B cell (primary cell): ENCODE measurements around the gene CKMT1A. TPM values are rescaled to one million over a fixed set of nuclear protein-coding genes. Genes with fewer than 3 reads are reported as not detected.
"Not testable (repeated sequence)": the region's sequence is repeated elsewhere in the genome, so short reads cannot be mapped to it uniquely, and the experiment has no call there.

ENCODE experiments used
- ATAC-seq: fragments of 200-7000 bp; cut with Tn5 transposase; one replicate; pipeline ENCODE4 v1.10.0; 2021; ENCODE audit warnings: low read depth, mild to moderate bottlenecking, moderate number of reproducible peaks, moderate library complexity
- CTCF ChIA-PET: fragments of 350-600 bp; sonication (Branson Sonifier 250); formaldehyde crosslinking; loops from one replicate; lab custom pipeline; 2021; ENCODE audit warnings: antibody characterized with exemption, inconsistent platforms; lab: Charles Lee
- POLR2A ChIA-PET: fragments of 350-600 bp; sonication (Branson Sonifier 250); formaldehyde crosslinking; loops from one replicate; lab custom pipeline; 2021; ENCODE audit warnings: antibody characterized with exemption; lab: Charles Lee
- DNase-seq: peaks from one replicate; pipeline ENCODE4 v3.0.0; 2013
- H2AFZ ChIP-seq: 2 replicates; pipeline ENCODE4 v1.6.1; 2012; ENCODE audit warnings: mild to moderate bottlenecking, low read depth, low read length; ENCODE audit not compliant: insufficient read depth, poor library complexity, severe bottlenecking
- H3K27ac ChIP-seq, 2 donors: 1 replicate in 1 of 2; 2 replicates in 1 of 2; pipeline ENCODE4 v1.5.1; 2012 to 2013; ENCODE audit warnings: low read length in 2 of 2, mild to moderate bottlenecking in 2 of 2, moderate library complexity in 1 of 2
- H3K27me3 ChIP-seq, 4 experiments: fragments of 200-600 bp in 1 of 4; sonication (generic) in 1 of 4; replicated peaks in 1 of 4; 1 replicate in 2 of 4; 2 replicates in 2 of 4; pipeline versions ENCODE4 v1.6.1 to v1.7.0; 2013 to 2016; ENCODE audit warnings: low read length in 3 of 4, mild to moderate bottlenecking in 2 of 4, mixed read lengths in 1 of 4, moderate library complexity in 1 of 4; ENCODE audit not compliant: insufficient read depth in 4 of 4, control insufficient read depth in 3 of 4; ENCODE audit errors: control extremely low read depth in 1 of 4
- H3K36me3 ChIP-seq, 2 experiments: replicated peaks in 1 of 2; 1 replicate in 1 of 2; 2 replicates in 1 of 2; pipeline versions ENCODE4 v1.6.1 to v1.7.1; 2013; ENCODE audit warnings: low read length in 1 of 2; ENCODE audit not compliant: insufficient read depth in 2 of 2, control insufficient read depth in 1 of 2; ENCODE audit errors: control extremely low read depth in 1 of 2, extremely low read depth in 1 of 2
- H3K4me1 ChIP-seq, 2 donors: fragments of 200-600 bp in 1 of 2; sonication (generic) in 1 of 2; 1 replicate in 1 of 2; 2 replicates in 1 of 2; pipeline versions ENCODE4 v1.5.1 to v1.6.1; 2013 to 2017; ENCODE audit warnings: low read length in 2 of 2; ENCODE audit not compliant: control insufficient read depth in 2 of 2, insufficient read depth in 2 of 2
- H3K4me2 ChIP-seq: replicated peaks from 2 replicates; pipeline ENCODE3; 2012; ENCODE audit warnings: mild to moderate bottlenecking, low read depth, low read length; ENCODE audit not compliant: poor library complexity, severe bottlenecking
- H3K4me3 ChIP-seq, 5 experiments: fragments of 200-600 bp in 1 of 5; sonication (generic) in 1 of 5; 1 replicate in 3 of 5; 2 replicates in 2 of 5; pipeline versions ENCODE4 v1.5.1 to v1.7.0; 2011 to 2016; ENCODE audit warnings: low read length in 4 of 5, mild to moderate bottlenecking in 4 of 5, low read depth in 2 of 5, control low read depth in 1 of 5, moderate library complexity in 1 of 5; ENCODE audit not compliant: insufficient read depth in 1 of 5; ENCODE audit errors: control extremely low read depth in 1 of 5, extremely low read depth in 1 of 5
- H3K79me2 ChIP-seq: fragments of 200-600 bp; sonication (generic); one replicate; pipeline ENCODE4 v1.6.0; 2016; ENCODE audit warnings: low read length; ENCODE audit not compliant: control insufficient read depth, insufficient read depth
- H3K9ac ChIP-seq: fragments of 200-600 bp; sonication (generic); 2 replicates; pipeline ENCODE4 v1.6.1; 2017; ENCODE audit warnings: mild to moderate bottlenecking, low read length, moderate library complexity
- H3K9me3 ChIP-seq, 3 donors: one replicate each; pipeline versions ENCODE4 v1.6.1 to v1.7.1; 2013; ENCODE audit warnings: low read length in 2 of 3; ENCODE audit not compliant: control insufficient read depth in 2 of 3, insufficient read depth in 1 of 3; ENCODE audit errors: control extremely low read depth in 1 of 3
- H4K20me1 ChIP-seq: 2 replicates; pipeline ENCODE4 v1.6.0; 2012; ENCODE audit warnings: mild to moderate bottlenecking, low read length; ENCODE audit not compliant: insufficient read depth, control insufficient read depth, poor library complexity, severe bottlenecking
- H3K27ac Mint-ChIP-seq: one replicate; pipeline ENCODE4 v1.8.0; 2021; ENCODE audit warnings: mixed read lengths
- H3K27me3 Mint-ChIP-seq: one replicate; pipeline ENCODE4 v1.8.0; 2021; ENCODE audit warnings: mixed read lengths
- H3K4me1 Mint-ChIP-seq: one replicate; pipeline ENCODE4 v1.8.0; 2021; ENCODE audit warnings: mixed read lengths
- H3K4me3 Mint-ChIP-seq: one replicate; pipeline ENCODE4 v1.8.0; 2021; ENCODE audit warnings: mixed read lengths
- H3K9me3 Mint-ChIP-seq: one replicate; pipeline ENCODE4 v1.8.0; 2022; ENCODE audit warnings: mixed read lengths; ENCODE audit not compliant: insufficient read depth
- WGBS: methylation state at CpG from one replicate; pipeline ENCODE4 v1.1.5; 2013; ENCODE audit warnings: missing lambda C conversion rate; ENCODE audit not compliant: insufficient coverage; 5-methylcytosine and 5-hydroxymethylcytosine counted together
- intact Hi-C: fragments of 100-400 bp; cut with micrococcal nuclease; formaldehyde crosslinking; loops from one replicate; pipeline ENCODE4 v1.10.0; 2022
- polyA plus RNA-seq: library from polyadenylated mRNA; depleted of rRNA; stranded (reverse); fragments of >200 nt; gene quantifications from 2 replicates; pipeline ENCODE4 v1.2.3, GENCODE V29; 2012
- total RNA-seq, 2 donors: library from RNA; stranded (reverse); fragments of 120-200 nt in 1 of 2; gene quantifications; 1 replicate in 1 of 2; 2 replicates in 1 of 2; pipeline versions ENCODE4 v1.2.3 to v1.2.4, GENCODE V29; 2013 to 2022

CKMT1A gene
- total and polyA plus RNA-seq, 2 donors (not counting 1 experiment from before 2014, with no cell fraction given): 0.12 TPM; not detected in 1

DNA sequence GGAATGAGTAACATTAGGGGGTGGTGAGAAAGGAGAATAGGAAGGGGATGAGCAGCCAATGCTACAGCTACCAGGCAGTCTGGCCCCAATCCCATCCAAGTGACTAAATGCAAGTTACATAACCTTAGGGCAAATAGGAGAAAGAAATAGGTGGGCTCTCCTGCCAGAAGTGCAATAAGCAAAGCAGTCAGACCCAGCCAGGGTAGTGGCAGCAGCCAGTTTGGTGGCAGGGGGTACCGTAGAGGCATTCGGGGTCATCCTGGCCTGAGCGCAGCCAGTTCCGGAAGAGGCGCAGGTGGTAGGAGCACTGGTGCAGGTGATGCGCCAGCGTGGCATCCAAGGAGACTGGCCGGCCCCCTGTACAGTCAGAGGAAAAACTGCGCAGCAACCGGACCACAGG lies 33.9 kb upstream of the CKMT1A start:
- POLR2A ChIA-PET, intact Hi-C loops, H3K27ac ChIP-seq, DNase-seq, H3K9me3 ChIP-seq, H3K4me1 Mint-ChIP-seq, H3K4me3 Mint-ChIP-seq, ATAC-seq, H3K4me2 ChIP-seq, H3K27ac Mint-ChIP-seq, H2AFZ ChIP-seq, H3K9me3 Mint-ChIP-seq, H3K27me3 ChIP-seq, H3K27me3 Mint-ChIP-seq, H4K20me1 ChIP-seq, H3K4me1 ChIP-seq, CTCF ChIA-PET, H3K9ac ChIP-seq, H3K36me3 ChIP-seq, H3K4me3 ChIP-seq, H3K79me2 ChIP-seq: not testable (repeated sequence)
- no CpG with 5 or more reads among the region's 10 CpGs for WGBS

DNA sequence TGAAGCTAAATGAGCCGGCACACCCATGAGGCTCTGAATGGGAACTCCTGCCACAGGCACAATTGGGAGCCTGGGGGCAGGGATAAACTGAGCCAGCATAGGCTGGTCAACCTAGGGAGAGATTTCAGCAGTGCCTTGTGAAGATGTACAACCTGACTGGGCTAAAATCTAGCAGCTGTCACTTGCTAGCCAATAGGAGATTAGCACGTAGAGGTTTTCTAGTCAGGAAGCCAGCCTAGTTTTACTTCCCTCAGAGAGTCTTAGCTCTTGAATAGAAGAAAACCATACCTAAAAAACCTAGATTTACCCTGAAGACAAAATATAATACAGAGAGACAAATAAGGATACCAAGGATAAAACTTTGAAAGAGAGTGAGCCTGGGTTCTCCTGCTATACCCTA lies 31.4 kb upstream of the CKMT1A start:
- H3K27ac Mint-ChIP-seq, H4K20me1 ChIP-seq, DNase-seq, H3K4me3 Mint-ChIP-seq, H2AFZ ChIP-seq, H3K27me3 Mint-ChIP-seq, H3K4me1 Mint-ChIP-seq, H3K27me3 ChIP-seq, intact Hi-C loops, H3K9me3 Mint-ChIP-seq, H3K36me3 ChIP-seq, H3K79me2 ChIP-seq, H3K4me1 ChIP-seq, H3K9me3 ChIP-seq, H3K9ac ChIP-seq, H3K4me2 ChIP-seq, CTCF ChIA-PET, POLR2A ChIA-PET, H3K27ac ChIP-seq, H3K4me3 ChIP-seq: not testable (repeated sequence)
- WGBS: no CpG with 5 or more reads among the region's 2 CpGs
- peak; percentile 33 for ATAC-seq

DNA sequence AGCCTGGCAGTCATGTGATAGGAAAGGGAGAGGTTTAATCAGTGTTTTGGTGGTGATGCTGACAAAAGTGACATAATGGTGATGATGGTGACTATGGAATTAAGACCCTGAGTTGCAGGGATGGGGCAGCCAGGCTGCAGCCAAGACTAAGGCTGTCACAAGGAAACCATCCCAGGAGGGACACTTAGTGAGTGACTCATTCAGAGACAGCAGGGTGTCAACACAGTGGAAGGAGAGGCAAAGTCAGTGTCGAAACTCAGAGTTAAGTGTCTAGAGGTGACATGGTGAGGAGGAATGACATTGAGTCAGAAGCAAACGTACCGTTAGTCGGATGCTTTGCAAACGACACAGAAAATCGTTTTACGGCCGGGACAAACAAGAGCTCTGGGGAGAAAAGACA lies 30.3 kb upstream of the CKMT1A start:
- H3K4me1 Mint-ChIP-seq, H2AFZ ChIP-seq, H3K79me2 ChIP-seq, ATAC-seq, H3K9me3 Mint-ChIP-seq, H3K36me3 ChIP-seq, DNase-seq, intact Hi-C loops, H3K4me1 ChIP-seq, H3K27ac Mint-ChIP-seq, H3K27me3 Mint-ChIP-seq, H3K9ac ChIP-seq, H4K20me1 ChIP-seq, H3K4me3 Mint-ChIP-seq, CTCF ChIA-PET, H3K27ac ChIP-seq, H3K9me3 ChIP-seq, H3K27me3 ChIP-seq, H3K4me3 ChIP-seq, H3K4me2 ChIP-seq, POLR2A ChIA-PET: not testable (repeated sequence)
- WGBS: no CpG with 5 or more reads among the region's 8 CpGs

DNA sequence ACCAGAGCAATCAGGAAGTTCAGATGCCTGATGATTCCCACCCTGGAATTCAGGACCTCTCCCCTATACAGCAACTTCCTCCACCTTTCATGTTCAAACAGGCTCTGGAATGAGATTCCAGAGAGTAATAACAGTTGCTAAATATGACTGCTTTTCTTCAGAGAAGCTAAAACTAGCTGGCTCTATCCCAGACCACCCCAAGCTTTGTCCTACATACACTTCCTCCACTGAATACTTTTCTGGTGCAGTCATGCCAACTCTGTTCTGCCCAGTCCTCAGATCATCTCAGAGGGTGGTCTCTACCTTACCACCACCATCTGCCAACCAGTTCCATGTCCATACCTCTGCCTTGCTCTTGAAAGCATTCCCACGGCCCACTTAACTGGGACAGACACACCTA lies 27.5 kb upstream of the CKMT1A start:
- DNase-seq, H3K27me3 ChIP-seq, CTCF ChIA-PET, POLR2A ChIA-PET, H3K4me3 ChIP-seq, H3K9me3 ChIP-seq, H3K9me3 Mint-ChIP-seq, H3K79me2 ChIP-seq, H3K27ac ChIP-seq, H3K4me1 ChIP-seq, H3K4me1 Mint-ChIP-seq, H3K27ac Mint-ChIP-seq, H3K4me3 Mint-ChIP-seq, ATAC-seq, intact Hi-C loops, H2AFZ ChIP-seq, H3K9ac ChIP-seq, H3K27me3 Mint-ChIP-seq, H3K4me2 ChIP-seq, H4K20me1 ChIP-seq, H3K36me3 ChIP-seq: not testable (repeated sequence)
- WGBS: no CpG with 5 or more reads among the region's 1 CpG
